Activated effector memory CD4-positive, alpha-beta T cell treated with anti-CD3 and anti-CD28 coated beads, Interleukin-2, amount 50 U/mL, for 16 hours (primary cell): ENCODE results near the gene UQCRC2.
"Not testable (repeated sequence)": the region's sequence is repeated elsewhere in the genome, so short reads cannot be mapped to it uniquely, and the experiment has no call there.

Experiments used
- DNase-seq: peaks from one replicate; pipeline ENCODE4 v3.0.0-alpha.2; 2020

The UQCRC2 gene

DNA sequence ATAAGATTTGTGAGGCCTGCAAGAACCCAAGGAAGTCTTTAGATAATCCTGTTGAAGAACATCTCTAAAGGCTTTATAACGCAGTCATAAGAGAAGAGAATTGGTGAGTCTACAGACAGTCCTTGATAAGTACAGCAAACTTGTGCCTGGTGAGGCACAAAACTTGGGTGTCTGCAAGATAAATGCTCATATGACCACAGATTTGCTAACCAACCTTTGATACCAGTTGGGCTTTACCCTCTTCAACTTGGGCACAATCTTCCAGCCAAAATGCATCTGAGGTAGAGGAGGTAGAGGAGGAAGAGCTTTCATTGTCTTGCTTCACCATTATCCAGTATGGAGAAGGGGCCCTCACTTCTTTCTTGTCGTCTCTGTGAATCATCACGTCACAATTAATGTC, 30.9 kb downstream of the UQCRC2 start:
- no peak for DNase-seq

DNA sequence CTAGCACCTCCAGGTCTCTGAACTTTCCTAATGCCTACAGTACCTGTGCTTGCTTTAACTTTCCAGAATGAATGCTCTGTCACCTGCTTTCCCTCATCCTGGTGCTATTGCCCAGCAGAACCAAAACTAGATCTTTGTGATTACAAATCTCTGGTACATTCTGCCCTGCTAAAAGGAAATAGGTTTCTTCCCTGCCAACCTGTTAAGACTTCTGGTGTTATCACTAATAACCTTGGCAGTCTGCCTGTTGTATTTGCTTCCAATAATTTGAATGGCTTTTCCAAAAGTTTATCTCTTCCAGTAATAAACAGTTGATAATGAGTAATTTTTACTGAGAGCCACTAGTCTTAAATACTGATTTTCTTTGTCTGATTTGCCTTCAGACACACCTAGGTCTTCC, 32.4 kb downstream of the UQCRC2 start:
- DNase-seq: no peak

DNA sequence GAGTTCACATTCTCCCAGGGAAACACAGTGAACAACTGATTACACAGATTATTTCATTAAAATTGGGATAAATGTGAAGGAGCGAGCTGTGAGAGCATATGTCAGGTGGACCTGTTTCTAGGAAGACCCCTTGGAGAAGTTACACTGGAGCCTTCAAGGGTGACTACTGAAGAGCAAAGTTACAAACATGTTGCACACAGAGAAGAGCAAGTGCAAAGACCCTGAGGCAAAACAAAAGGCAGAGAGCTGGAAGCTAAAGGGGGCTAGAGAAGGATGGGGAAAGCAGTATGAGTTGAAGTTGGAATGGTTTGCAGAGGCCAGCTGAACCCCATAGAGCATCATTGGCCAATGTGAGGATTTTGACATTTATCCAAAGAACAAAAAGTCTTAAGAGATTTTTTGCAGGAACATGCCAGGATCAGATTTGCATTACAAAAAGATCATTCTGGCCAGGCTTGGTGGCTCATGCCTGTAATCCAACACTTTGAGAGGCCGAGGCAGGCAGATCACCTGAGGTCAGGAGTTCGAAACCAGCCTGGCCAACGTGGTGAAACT, 33.6 kb downstream of the UQCRC2 start:
- no peak for DNase-seq

DNA sequence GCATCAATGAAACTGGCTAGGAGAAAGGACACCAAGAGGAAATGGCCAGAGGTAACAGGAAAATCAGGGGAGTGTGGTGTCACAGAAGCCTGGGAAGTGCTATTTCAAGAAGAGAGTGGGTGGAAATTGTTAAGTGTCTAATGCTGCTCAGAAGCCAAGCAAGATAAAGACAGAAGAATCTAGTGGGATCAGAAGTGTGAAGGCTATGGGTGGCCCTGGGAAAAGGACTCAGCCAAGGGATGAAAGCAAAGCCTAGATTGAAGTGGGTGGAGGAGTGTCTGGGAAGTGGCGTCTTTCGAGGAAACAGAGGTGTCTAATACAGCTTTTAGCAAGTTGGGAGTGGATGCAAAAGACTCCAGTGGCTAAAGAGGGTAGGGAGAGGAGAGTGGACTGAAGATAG, 34.3 kb downstream of the UQCRC2 start:
- no peak for DNase-seq

DNA sequence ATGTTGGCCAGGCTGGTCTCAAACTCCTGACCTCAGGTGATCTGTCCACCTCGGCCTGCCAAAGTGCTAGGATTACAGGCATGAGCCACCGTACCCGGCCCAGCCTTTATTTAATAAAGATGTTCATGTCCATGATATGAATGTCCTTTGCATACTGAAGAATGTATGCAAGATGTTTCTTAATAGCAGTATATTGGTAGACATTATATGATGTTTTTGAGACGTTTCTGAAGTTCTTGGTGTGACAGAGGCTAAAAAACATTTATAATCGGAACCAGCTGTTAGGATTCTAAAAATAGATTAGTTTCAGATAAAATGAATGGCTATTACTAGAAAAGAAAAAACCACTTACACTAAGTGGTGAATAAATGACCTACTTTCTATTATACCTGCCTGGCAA, 36.0 kb downstream of the UQCRC2 start:
- DNase-seq: no peak

DNA sequence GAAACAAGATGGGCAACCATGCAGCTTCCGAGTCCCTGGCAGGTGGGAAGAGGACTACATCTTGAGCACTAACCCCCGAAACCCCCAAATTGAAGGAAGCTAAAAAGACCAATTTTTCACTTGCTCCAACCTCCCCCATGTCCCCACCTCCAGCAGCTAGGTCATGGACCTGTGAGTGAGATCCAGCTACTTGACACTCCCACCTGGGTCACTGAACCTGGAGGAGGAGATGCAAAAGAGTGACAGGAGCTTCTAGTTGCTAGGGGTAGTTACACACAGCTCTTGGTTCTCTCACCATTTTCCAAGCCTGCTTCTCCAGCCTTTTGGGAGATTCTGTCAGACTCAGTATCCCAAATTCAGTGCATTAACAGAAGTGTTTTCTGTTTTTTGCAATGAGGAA, 36.6 kb downstream of the UQCRC2 start:
- DNase-seq: no peak

DNA sequence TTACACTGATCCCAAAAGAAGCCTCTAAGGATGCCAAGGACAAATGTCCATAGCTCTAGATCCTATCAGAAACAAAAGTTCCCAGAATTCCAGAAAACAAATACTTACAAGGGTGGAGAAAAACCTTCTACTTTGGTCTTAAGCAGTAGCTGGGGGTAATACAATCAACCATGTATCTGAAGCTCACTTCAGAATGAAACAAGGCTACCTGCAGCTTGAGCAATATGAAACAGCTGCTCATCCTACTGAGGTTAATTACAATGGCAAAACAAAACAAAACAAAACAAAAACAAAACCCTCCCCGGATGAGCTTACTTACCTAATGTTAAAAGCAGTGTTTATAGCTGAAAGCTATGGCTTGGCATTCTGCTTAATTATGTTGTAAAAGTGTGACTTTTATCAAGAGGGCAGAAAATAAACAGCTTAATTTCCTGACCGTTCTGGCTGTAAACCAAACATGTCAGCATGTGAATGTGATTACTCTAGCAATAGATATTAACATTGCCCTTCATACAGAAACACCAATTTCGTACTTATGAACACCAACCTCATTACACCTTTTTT, 37.3 kb downstream of the UQCRC2 start:
- no peak for DNase-seq

- no peak for DNase-seq
These were observed 38.5 kb downstream of the UQCRC2 start for GRCh38 chr16:21991621-21992020.

GRCh38 chr16:21994856-21995465, 41.8 kb downstream of the UQCRC2 start:
- DNase-seq: no peak

DNA sequence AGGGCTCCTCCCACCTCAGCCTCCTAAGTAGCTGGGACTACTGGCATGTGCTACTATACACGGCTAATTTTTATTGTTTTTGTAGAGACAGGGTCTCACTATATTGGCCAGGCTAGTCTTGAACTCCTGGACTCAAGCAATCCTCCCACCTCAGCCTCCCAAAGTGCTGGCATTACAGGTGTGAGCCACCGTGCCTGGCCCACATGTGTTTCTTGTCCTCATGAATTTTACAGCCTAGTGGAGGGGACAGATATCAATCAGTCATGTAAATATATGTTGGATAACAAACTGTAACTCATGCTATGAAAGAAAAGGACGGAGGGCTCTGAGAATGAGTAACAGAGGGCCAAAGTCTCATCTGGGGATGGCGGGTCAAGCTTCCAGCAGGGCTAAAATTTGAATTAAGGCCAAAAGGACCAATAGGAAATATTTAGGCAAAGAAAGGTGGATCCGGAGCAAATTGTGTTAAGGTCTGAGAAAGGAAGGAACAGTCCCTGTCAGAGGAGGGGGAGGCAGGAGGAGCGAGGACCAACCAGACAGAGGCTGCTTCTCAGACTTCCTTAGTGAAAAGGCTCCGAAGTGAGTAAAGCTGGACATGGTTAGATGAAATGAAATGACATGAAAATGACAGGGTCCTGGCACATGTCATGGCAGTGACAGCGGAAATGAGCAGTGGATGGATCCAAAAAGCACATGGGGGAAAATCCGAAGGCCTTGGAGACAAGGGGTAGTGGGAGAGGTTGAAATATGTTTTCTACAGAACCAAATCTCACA, 43.9 kb downstream of the UQCRC2 start:
- no peak for DNase-seq

DNA sequence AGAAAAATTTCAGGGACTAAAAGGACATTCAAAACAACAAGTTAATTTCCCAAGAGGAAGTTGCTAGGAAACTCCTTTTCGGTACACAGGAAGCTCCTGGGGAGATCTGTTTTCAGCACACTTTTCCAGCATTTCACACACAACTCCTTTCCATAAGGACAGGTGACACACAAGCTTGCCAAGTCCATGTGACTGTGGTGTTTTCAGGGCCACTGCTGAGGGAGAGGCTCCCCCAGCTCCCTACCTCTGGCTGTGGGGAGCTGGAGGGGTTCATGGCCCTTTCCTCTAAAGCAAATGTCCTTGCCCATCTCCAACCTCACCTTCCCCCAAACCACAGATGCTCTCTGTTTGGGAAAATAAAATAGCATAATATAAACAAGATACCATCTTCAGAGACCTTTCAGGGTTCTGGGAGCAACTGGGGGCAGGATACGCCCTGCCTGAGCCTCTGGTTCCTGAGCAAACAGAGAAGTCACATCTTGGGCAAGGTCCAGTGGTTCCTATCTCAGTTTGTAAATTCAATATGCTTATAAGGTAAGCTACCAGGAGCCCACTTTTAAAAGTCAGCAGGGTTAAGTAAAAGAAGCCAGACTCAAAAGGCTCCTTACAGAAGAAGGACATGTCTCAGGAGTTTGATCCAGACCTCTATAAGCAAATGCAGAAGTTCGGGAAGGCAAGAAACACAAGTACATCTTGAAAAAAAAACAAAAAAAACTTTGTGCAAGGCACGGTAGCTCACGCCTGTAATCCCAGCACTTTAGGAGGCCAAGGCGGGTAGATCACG, 44.7 kb downstream of the UQCRC2 start:
- DNase-seq: no peak

DNA sequence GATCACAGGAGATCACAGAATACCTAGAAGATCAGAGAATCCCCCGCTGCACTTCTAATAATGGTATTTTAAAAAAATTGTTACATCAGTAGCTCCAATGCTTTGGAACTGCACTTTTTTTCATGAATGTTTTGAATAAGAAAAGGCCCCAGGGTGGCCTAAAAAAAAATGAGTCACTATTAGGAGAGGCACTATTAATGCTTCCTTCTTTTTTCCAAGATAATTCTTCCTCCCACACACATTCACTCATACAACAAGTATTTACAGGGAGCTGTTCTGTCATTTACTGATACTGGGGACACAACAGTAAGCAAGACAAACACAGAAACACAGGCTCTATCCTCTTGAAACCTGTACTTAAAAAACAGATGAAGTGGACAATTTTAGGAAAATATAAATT, 48.4 kb downstream of the UQCRC2 start:
- DNase-seq: no peak

DNA sequence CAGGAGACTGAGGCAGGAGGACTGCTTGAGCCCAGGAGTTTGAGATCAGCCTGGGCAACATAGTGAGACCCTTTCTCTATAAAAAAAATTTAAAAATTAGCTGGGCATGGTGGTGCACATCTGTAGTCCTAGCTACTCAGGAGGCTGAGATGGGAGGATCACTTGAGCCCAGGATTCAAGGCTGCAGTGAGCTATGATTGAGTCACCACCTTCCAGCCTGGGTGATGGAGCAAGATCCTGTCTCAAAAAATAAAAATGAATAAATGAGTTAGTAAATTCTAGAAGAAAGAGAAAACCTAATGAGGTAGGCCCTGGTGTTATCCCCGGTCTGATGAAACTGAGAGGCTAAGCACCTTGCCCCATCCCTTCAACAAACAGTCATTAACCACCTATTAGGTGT, 48.9 kb downstream of the UQCRC2 start:
- DNase-seq: not testable (repeated sequence)

GRCh38 chr16:22003195-22003594, 50.0 kb downstream of the UQCRC2 start:
- no peak for DNase-seq

GRCh38 chr16:22004341-22004740, 51.2 kb downstream of the UQCRC2 start:
- no peak for DNase-seq

GRCh38 chr16:22005746-22006145, 52.6 kb downstream of the UQCRC2 start:
- DNase-seq: no peak

GRCh38 chr16:22006636-22007035, 53.5 kb downstream of the UQCRC2 start:
- DNase-seq: no peak

- no peak for DNase-seq
These were observed 54.0 kb downstream of the UQCRC2 start for GRCh38 chr16:22007159-22007508.

DNA sequence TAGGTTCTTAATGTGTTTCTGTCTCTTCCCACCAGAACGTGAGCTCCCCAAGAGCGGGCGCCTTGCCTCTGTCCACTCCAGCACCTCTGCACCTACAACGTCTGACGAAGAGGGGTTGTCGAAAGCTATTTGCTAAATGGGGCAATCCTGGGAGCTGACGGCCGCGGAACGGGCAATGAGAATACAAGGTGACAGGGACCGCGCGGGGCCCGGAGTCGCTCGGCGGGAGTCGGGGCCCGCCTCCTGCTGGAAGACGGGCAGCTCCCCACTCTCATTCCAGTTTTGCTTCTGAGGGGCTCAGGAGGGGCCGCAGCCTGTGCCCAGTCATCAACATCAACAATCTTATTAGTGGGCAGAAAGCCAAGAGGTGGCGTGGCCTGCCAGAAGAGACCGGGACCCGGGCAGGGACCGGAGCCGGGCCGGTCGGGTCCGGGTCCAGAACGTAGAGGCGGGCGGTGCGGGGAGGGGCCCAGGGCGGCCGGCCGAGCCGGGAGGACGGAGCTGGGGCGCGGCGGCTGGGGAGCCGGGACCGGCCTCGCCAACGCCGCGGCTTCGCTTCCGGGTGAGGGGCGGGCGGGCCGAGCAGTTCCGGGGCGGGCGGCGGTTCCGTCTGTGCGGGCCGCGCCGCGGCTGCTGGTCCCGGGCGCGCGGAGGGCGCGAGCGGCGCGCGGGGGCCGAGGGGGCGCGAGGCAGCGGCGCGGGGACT, 54.5 kb downstream of the UQCRC2 start, which contains the start of gene MOSMO:
TSS of gene MOSMO (plus strand) at position 603 of the 706 bp plus-strand sequence. CDS start 191 bp downstream, outside the sequence.
- DNase-seq: peak; percentile 90

DNA sequence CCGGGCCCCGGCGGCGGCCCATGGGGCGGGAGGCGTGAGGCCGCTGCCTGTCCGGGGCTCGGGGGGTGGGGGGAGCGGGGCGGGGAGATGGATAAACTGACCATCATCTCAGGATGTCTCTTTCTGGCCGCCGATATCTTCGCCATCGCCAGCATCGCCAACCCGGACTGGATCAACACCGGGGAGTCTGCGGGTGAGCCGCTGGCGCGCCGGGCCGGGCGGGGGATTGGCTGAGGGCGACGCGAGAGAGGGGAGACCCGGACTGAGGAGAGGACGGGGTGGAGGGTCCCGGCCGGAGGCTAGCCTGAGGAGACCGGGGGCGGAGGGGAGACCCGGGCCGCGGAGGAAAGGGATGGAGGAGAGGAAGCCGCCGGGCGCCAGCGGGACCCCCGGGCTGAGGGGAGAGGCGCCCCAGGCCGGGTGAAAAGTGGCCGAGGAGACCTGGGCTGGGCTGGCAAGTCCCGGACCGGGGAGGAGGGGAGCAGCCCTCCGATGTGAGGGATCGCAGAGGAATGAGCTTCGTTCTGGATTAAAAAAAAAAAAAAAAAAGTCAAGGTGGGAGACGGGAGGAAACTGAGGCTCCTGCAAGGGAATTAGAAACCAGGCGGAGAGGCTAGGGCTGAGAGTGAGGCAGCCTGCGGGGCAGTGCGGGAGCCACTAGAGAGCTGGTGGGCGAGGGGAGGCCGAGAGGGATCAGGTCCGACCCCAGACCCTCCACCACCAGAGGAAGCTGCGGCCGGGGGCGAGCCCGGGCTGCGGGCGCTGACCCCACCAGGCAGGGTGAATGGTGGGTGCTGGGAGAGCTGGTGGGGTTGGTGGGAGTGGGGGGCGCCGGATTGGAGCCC, 55.3 kb downstream of the UQCRC2 start:
- DNase-seq: peak; percentile 69

DNA sequence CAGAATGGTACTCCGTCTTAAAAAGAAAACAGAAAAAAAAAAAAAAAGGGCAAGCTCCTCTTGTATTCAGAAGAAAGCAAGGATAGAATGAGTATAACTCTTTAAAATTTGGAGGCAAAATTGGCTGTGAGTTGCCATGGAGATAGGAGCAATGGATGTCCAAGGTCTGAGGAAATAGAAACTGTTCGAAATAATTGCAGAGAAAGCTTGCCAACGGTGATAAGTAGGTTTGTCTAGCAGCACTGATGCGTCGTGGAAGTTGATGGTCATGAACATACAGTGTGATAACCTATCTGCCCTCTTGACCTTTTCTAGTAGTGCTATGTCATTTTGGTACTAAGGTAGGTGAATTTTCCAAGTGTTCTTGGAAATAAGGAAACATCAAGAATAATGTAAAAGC, 57.7 kb downstream of the UQCRC2 start:
- no peak for DNase-seq

DNA sequence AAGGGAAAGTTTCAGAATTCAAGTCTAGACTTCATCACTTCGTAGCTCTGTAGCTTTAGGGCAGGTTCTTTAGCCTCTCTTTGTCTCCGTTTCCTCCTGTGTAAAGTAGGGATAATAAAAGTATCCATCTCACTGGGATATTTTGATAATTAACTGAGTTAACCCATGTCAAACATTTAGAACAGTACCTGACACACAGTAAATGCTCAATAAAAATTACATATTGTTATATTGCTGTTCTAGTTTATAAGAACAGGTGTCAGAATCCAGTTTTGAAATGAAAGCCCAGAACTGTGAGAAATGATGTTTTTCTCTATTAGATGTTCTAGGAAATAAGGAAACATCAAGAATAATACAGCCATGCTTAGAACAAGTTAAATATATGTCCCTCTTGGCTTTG, 59.1 kb downstream of the UQCRC2 start:
- DNase-seq: no peak
